Fibroblast of lung (primary cell): ENCODE data around the gene SLC35C1. TPM values are rescaled to one million over a fixed set of nuclear protein-coding genes. Genes with fewer than 3 reads are reported as not detected.
A peak's percentile ranks its signal among the peaks of the same experiment; 100 is the strongest.

Experiments used
- DNase-seq, 2 donors: peaks; one replicate each; pipeline versions ENCODE4 v3.0.0 to v3.0.0-alpha.2; 2010; ENCODE audit warnings: low read depth in 2 of 2
- H2AFZ ChIP-seq: 2 replicates; pipeline ENCODE4 v1.5.1; 2012; ENCODE audit warnings: low read length, control low read depth, inconsistent platforms
- H3K27ac ChIP-seq: 2 replicates; pipeline ENCODE4 v1.5.1; 2011; ENCODE audit warnings: low read length, control low read depth; ENCODE audit not compliant: insufficient read depth
- H3K27me3 ChIP-seq: 2 replicates; pipeline ENCODE4 v1.5.1; 2011; ENCODE audit warnings: mild to moderate bottlenecking, low read length; ENCODE audit not compliant: control insufficient read depth, insufficient read depth
- H3K36me3 ChIP-seq: 2 replicates; pipeline ENCODE4 v1.5.1; 2011; ENCODE audit warnings: low read length; ENCODE audit not compliant: control insufficient read depth, insufficient read depth
- H3K4me1 ChIP-seq: 2 replicates; pipeline ENCODE4 v1.5.1; 2011; ENCODE audit warnings: low read length; ENCODE audit not compliant: control insufficient read depth, insufficient read depth; ENCODE audit errors: extremely low read depth
- H3K4me2 ChIP-seq: 2 replicates; pipeline ENCODE4 v1.5.1; 2011; ENCODE audit warnings: low read length, control low read depth; ENCODE audit not compliant: insufficient read depth; ENCODE audit errors: extremely low read depth
- H3K4me3 ChIP-seq, 4 experiments: fragments of 200-600 bp in 1 of 4; sonication (generic) in 1 of 4; replicated peaks in 1 of 4; 2 replicates each; pipeline ENCODE4 v1.5.1; 2011 to 2016; ENCODE audit warnings: low read length in 4 of 4, low read depth in 3 of 4, mild to moderate bottlenecking in 3 of 4, control low read depth in 2 of 4, inconsistent platforms in 1 of 4, mixed read lengths in 1 of 4; ENCODE audit not compliant: insufficient read depth in 1 of 4; ENCODE audit errors: control extremely low read depth in 1 of 4
- H3K79me2 ChIP-seq: 2 replicates; pipeline ENCODE4 v1.5.1; 2012; ENCODE audit warnings: mild to moderate bottlenecking, low read length, inconsistent platforms; ENCODE audit not compliant: control insufficient read depth, insufficient read depth
- H3K9ac ChIP-seq: 2 replicates; pipeline ENCODE4 v1.5.1; 2011; ENCODE audit warnings: mild to moderate bottlenecking, low read length, control low read depth; ENCODE audit not compliant: insufficient read depth
- H3K9me3 ChIP-seq: 2 replicates; pipeline ENCODE4 v1.5.1; 2012; ENCODE audit warnings: low read depth, low read length; ENCODE audit not compliant: control insufficient read depth, insufficient read depth
- H4K20me1 ChIP-seq: 2 replicates; pipeline ENCODE4 v1.5.1; 2011; ENCODE audit warnings: low read length; ENCODE audit not compliant: control insufficient read depth, insufficient read depth; ENCODE audit errors: extremely low read depth
- EZH2 ChIP-seq: IDR thresholded peaks from 2 replicates; pipeline ENCODE4 v1.5.1; 2012; ENCODE audit warnings: low read length, control low read depth, mild to moderate bottlenecking; ENCODE audit errors: missing control alignments
- polyA plus RNA-seq, 2 donors: library from polyadenylated mRNA; depleted of rRNA in 1 of 2; stranded (reverse) in 1 of 2; unstranded in 1 of 2; fragments of >200 nt; gene quantifications; 2 replicates each; pipeline ENCODE4 v1.2.1, GENCODE V29; 2011 to 2012; ENCODE audit warnings: missing spikeins in 1 of 2
- total RNA-seq: library from RNA; depleted of rRNA; stranded (reverse); fragments of >200 nt; gene quantifications from 2 replicates; pipeline ENCODE4 v1.2.1, GENCODE V29; 2014
- TF ChIP-seq, protein P1 (sequence below), 2 donors: IDR thresholded peaks in 1 of 2; conservative IDR thresholded peaks in 1 of 2; 1 replicate in 1 of 2; 2 replicates in 1 of 2; pipeline ENCODE4 v1.5.1; 2011 to 2012; ENCODE audit warnings: low read length in 2 of 2, control low read depth in 1 of 2, inconsistent platforms in 1 of 2, low read depth in 1 of 2, mild to moderate bottlenecking in 1 of 2

The SLC35C1 gene
- total and polyA plus RNA-seq, 2 donors (not counting 1 experiment from before 2014, with no cell fraction given): 6.7 to 10.4 TPM

DNA sequence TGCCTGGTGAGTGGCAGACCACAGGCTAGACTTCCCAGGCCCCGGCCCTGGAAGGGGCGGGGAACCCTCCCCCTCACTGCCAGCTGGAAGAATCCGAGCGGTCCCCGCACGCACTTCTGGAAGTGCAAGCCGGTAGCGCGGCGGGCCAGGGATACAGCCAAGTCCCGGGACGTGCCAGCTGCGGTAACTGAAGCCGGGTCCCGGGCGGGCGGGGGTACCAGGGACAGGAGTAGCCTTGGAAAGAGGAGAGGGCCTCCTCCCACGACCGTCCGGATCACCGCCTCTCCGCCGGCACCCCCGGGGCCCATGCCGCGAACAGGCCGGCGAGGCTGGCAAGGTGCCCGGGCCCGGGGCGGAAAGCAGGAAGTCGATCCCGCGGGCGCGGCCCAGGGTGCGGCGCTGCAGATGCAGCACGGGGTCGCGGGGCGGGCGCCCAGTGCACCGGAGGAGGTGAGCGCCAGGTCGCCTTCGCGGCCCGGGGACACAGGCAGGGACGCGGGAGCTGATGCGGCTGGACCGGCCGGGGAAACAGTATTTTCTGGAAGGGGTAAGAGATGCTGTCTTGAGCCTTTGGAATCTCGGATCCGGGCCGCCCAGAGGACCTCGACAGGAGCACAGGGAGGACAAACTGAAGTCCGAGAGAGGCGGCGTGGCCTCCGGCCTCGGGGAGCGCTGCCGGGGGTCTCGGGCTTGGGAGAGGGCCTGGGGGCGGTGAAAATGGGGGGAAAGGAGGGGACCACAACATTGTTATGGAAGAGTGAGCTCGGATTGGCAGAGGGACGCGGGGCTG is 783 bp upstream of the SLC35C1 start:
- peak; percentile 55 to 66 for DNase-seq
- Histone ChIP-seq H4K20me1 (no peaks in the 10 kb centered on the region), H3K9me3 (no peaks in the 10 kb centered on the region), H3K9ac (peak overlapping the region; percentile 83), H3K36me3 (peaks cover 4% of the 10 kb centered on the region), H3K4me2 (peak overlapping the region; percentile 79), H3K27me3 (no peaks in the 10 kb centered on the region), H3K79me2 (peaks cover 28% of the 10 kb centered on the region), H3K4me3 (peak overlapping the region; percentile 73 to 91 (median 86)), H3K27ac (peak overlapping the region; percentile 94), H2AFZ (peak overlapping the region; percentile 79), H3K4me1 (peaks cover 7% of the 10 kb centered on the region)
- TF ChIP-seq, protein P1, sequence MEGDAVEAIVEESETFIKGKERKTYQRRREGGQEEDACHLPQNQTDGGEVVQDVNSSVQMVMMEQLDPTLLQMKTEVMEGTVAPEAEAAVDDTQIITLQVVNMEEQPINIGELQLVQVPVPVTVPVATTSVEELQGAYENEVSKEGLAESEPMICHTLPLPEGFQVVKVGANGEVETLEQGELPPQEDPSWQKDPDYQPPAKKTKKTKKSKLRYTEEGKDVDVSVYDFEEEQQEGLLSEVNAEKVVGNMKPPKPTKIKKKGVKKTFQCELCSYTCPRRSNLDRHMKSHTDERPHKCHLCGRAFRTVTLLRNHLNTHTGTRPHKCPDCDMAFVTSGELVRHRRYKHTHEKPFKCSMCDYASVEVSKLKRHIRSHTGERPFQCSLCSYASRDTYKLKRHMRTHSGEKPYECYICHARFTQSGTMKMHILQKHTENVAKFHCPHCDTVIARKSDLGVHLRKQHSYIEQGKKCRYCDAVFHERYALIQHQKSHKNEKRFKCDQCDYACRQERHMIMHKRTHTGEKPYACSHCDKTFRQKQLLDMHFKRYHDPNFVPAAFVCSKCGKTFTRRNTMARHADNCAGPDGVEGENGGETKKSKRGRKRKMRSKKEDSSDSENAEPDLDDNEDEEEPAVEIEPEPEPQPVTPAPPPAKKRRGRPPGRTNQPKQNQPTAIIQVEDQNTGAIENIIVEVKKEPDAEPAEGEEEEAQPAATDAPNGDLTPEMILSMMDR (conservative IDR thresholded peaks at IDR 0.05 in 1 of 2, IDR thresholded peaks at IDR 0.05 in 1 of 2; ENCODE audit: low read depth in 1 of 2, low read length in 2 of 2): no peak
- no peak for TF ChIP-seq EZH2

DNA sequence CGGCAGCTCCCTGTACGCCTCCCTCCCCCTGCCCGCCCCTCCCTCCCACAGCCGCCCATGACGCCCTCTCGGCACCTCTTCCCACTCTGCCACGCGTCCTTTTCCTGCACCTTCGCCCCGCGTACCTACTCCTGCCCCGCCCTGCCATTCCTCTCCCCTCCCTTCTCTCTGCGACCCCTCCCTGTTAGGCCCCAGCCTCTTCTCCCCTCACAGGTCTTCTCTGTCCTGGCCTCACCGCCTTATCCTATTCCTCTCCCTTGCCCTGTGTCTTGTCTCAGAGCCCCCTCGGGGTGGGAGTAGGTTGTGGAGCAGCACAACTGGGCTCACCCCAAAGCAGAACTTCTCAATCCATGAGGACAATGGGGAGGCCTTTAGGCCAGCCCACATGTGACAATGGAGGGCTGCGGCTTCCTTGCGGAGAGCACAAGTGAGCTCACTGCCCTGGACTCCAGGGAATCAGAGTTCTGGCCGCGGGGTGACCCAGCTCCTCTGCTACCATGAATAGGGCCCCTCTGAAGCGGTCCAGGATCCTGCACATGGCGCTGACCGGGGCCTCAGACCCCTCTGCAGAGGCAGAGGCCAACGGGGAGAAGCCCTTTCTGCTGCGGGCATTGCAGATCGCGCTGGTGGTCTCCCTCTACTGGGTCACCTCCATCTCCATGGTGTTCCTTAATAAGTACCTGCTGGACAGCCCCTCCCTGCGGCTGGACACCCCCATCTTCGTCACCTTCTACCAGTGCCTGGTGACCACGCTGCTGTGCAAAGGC is 539 bp downstream of the SLC35C1 start:
- peak; percentile 63 to 87 for DNase-seq
- H3K27me3 ChIP-seq: no peaks in the 10 kb centered on the region

More for the DNA sequence above, 539 bp downstream of the SLC35C1 start:
- no peaks in the 10 kb centered on the region for H4K20me1 ChIP-seq
- H3K9me3 ChIP-seq: no peaks in the 10 kb centered on the region
- peaks cover 7% of the 10 kb centered on the region for H3K4me1 ChIP-seq
- peak overlapping the region; percentile 67 for H2AFZ ChIP-seq
- peak overlapping the region; percentile 94 for H3K27ac ChIP-seq
- H3K4me2 ChIP-seq: peak overlapping the region; percentile 97
- peaks cover 4% of the 10 kb centered on the region for H3K36me3 ChIP-seq
- H3K4me3 ChIP-seq: peak overlapping the region; percentile 83 to 91 (median 86)
- TF ChIP-seq EZH2: no peak
- TF ChIP-seq, protein P1 (conservative IDR thresholded peaks at IDR 0.05 in 1 of 2, IDR thresholded peaks at IDR 0.05 in 1 of 2; ENCODE audit: low read depth in 1 of 2, low read length in 2 of 2): no peak
- H3K79me2 ChIP-seq: peaks cover 28% of the 10 kb centered on the region
- H3K9ac ChIP-seq: peak overlapping the region; percentile 83
